Measurements from ENCODE around the gene DEFB116. TPM values are rescaled to one million over a fixed set of nuclear protein-coding genes. Genes with fewer than 3 reads are reported as not detected.

DEFB116 gene
- total and polyA plus RNA-seq, 2 of the 13 experiments (the other 11 are each of a cell fraction or from before 2014, with no cell fraction given): not detected

- CTCF ChIA-PET (ENCODE audit: low intra/inter-chr PET ratio, low total read pairs): no interaction called here
- Histone ChIP-seq H3K79me2 (ENCODE audit: insufficient read depth, low read length) (no peaks in the 10 kb centered on the region), H3K4me3 (replicated peaks in 1 of 3; ENCODE audit: insufficient read depth in 1 of 3, low read depth in 2 of 3, low read length in 3 of 3) (no peak overlapping the region), H4K20me1 (ENCODE audit: insufficient read depth, low read length) (no peaks in the 10 kb centered on the region), H3K9me3 (ENCODE audit: low read length) (no peaks in the 10 kb centered on the region), H2AFZ (ENCODE audit: low read length) (no peak overlapping the region), H3K27ac (ENCODE audit: extremely low read length, insufficient read depth, low read length) (no peak overlapping the region), H3K27me3 (ENCODE audit: control insufficient read depth in 1 of 2, insufficient read depth in 2 of 2, low read length in 2 of 2) (peaks cover 1 to 13% of the 10 kb centered on the region in 2 experiments; a peak in 2 of 5 replicates), H3K36me3 (replicated peaks in 1 of 2; ENCODE audit: control insufficient read depth in 1 of 2, insufficient read depth in 2 of 2, low read length in 2 of 2) (no peaks in the 10 kb centered on the region), H3K9ac (ENCODE audit: insufficient read depth, low read depth, low read length) (no peak overlapping the region), H3K4me2 (ENCODE audit: low read depth, low read length) (no peak overlapping the region), H3K4me1 (ENCODE audit: insufficient read depth, low read length) (no peaks in the 10 kb centered on the region)
- DNase-seq (ENCODE audit: low spot score) (no peak), FAIRE-seq (no peak), ATAC-seq (no peak)
- in situ Hi-C loops (cut with HindIII; ENCODE audit: extremely low pct_ligation_motif_present, low pct_unique_long_range_greater_than_20kb) (no loop called here), intact Hi-C loops (cut with micrococcal nuclease; ENCODE audit: unreplicated experiment) (no loop called here)
- BruUV-seq (replicated peaks): no TSS peak
- POLR2A ChIA-PET: no interaction called here
- TF ChIP-seq NBN (conservative IDR thresholded peaks at IDR 0.05) (no peak), ZNF484 (CRISPR knock-in tag; IDR thresholded peaks at IDR 0.05; ENCODE audit: borderline replicate concordance, low read depth) (no peak), ZNF468 (CRISPR knock-in tag; IDR thresholded peaks at IDR 0.05) (no peak), MATR3 (CRISPR knock-in tag; IDR thresholded peaks at IDR 0.05) (no peak), NR3C1 (CRISPR knock-in tag; IDR thresholded peaks at IDR 0.05) (no peak), ZFP36L1 (CRISPR knock-in tag; IDR thresholded peaks at IDR 0.05) (no peak), REL (CRISPR knock-in tag; conservative IDR thresholded peaks at IDR 0.05) (no peak), TAF1 (CRISPR knock-in tag; IDR thresholded peaks at IDR 0.05) (no peak)
- TF ChIP-seq, protein P1, sequence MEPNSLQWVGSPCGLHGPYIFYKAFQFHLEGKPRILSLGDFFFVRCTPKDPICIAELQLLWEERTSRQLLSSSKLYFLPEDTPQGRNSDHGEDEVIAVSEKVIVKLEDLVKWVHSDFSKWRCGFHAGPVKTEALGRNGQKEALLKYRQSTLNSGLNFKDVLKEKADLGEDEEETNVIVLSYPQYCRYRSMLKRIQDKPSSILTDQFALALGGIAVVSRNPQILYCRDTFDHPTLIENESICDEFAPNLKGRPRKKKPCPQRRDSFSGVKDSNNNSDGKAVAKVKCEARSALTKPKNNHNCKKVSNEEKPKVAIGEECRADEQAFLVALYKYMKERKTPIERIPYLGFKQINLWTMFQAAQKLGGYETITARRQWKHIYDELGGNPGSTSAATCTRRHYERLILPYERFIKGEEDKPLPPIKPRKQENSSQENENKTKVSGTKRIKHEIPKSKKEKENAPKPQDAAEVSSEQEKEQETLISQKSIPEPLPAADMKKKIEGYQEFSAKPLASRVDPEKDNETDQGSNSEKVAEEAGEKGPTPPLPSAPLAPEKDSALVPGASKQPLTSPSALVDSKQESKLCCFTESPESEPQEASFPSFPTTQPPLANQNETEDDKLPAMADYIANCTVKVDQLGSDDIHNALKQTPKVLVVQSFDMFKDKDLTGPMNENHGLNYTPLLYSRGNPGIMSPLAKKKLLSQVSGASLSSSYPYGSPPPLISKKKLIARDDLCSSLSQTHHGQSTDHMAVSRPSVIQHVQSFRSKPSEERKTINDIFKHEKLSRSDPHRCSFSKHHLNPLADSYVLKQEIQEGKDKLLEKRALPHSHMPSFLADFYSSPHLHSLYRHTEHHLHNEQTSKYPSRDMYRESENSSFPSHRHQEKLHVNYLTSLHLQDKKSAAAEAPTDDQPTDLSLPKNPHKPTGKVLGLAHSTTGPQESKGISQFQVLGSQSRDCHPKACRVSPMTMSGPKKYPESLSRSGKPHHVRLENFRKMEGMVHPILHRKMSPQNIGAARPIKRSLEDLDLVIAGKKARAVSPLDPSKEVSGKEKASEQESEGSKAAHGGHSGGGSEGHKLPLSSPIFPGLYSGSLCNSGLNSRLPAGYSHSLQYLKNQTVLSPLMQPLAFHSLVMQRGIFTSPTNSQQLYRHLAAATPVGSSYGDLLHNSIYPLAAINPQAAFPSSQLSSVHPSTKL (CRISPR knock-in tag; IDR thresholded peaks at IDR 0.05): no peak
Measured at GRCh38 chr20:31341470-31341869, 33.1 kb upstream of the DEFB116 start.
